GM19023 (cell line): Measurements from ENCODE around the gene UPK1A.
"Not testable (repeated sequence)": the region's sequence is repeated elsewhere in the genome, so short reads cannot be mapped to it uniquely, and the experiment has no call there.

Experiments used
- ATAC-seq: cut with Tn5 transposase; IDR thresholded peaks from one replicate; pipeline ENCODE4 v1.9.1; 2021; ENCODE audit warnings: mild to moderate bottlenecking, moderate library complexity; ENCODE audit not compliant: unreplicated experiment

The UPK1A gene

GRCh38 chr19:35716801-35717664 is 50.7 kb downstream of the UPK1A start:
- ATAC-seq = peak; percentile 62

DNA sequence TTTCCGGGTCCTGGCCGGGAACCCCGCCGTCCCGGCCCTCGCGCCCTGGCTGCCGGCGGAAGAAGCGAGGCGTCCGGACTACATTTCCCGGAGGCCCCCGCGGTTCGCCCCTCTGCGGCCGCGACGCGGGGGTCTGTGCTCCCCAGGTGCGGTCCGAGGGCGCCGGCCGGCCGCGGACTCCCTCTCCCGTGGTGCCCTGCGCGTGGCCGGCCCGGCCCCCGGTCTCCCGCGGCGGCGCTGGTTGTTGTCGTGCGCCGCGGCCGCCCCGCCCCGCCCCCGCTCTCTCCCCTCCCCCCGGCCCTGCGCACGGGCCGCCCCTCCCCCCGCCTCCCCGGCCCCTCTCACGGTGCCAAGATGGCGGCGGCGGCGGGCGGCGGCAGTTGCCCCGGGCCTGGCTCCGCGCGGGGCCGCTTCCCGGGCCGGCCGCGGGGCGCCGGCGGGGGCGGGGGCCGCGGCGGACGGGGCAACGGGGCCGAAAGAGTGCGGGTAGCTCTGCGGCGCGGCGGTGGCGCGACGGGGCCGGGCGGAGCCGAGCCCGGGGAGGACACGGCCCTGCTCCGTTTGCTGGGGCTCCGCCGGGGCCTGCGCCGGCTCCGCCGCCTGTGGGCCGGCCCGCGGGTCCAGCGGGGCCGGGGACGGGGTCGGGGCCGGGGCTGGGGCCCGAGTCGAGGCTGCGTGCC is 51.5 kb downstream of the UPK1A start, which contains the start of gene KMT2B:
KMT2B (plus strand) TSS at position 339 of the 680 bp plus-strand sequence; CDS start at position 355, 16 bp downstream.
- peak; percentile 49 for ATAC-seq

DNA sequence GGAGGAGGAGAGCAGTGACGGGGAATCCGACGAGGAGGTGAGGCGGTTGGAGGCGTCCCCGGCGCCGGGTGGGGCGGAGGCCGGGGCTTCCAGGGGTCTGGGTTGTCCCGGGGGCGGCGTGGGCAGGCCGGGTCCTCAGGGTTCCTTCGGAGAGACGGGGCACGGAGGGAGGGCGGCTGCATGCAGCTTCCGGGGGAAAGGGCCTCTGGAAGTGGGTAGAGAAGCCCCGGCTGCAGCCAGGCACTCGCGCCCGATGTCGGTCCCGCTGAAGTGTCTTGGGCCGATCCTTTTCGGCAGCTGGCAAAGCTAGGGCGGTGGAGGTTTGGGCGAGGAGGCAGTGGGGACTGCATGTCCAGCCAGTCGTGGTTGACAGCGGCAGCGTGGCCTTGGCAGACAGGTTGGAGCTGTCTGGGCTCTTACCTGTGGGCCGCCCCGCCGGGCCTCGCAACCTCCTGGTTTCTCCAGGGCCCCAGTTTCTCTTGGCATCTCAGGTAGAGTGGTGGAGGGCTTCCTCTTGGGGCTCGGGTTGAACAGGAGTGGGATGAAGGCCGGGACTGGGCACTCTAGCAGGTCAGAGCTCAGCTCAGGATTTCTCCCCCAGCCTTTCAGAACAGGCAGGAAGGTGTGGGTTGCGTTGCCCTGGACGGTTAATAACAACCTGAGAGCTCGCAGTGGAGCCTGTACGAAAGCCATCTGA is 52.2 kb downstream of the UPK1A start:
- ATAC-seq = no peak

DNA sequence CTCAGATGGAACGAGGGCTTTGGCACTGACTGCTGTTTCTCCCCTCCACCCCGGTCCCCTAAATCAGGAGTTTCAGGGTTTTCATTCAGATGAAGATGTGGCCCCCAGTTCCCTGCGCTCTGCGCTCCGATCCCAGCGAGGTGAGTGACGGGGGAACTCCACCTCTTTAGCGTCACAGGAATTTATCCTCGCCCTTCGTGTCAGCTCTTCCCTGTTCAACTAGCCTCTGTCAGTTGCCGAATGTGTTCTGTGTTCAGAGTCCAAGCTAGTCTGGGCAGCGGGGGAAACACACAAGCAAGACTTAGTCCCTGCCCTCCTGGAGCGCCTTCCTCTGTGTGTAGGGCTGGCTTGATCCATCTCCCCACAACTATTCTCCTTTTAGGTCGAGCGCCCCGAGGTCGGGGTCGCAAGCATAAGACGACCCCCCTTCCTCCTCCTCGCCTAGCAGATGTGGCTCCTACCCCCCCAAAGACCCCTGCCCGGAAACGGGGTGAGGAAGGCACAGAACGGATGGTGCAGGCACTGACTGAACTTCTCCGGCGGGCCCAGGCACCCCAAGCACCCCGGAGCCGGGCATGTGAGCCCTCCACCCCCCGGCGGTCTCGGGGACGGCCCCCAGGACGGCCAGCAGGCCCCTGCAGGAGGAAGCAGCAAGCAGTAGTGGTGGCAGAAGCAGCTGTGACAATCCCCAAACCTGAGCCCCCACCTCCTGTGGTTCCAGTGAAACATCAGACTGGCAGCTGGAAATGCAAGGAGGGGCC is 53.3 kb downstream of the UPK1A start:
- ATAC-seq = no peak

DNA sequence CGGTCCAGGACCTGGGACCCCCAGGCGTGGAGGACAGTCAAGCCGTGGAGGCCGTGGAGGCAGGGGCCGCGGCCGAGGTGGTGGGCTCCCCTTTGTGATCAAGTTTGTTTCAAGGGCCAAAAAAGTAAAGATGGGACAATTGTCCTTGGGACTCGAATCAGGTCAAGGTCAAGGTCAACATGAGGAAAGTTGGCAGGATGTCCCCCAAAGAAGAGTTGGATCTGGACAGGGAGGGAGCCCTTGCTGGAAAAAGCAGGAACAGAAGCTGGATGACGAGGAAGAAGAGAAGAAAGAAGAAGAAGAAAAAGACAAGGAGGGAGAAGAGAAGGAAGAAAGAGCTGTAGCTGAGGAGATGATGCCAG is 53.8 kb downstream of the UPK1A start:
- no peak for ATAC-seq

DNA sequence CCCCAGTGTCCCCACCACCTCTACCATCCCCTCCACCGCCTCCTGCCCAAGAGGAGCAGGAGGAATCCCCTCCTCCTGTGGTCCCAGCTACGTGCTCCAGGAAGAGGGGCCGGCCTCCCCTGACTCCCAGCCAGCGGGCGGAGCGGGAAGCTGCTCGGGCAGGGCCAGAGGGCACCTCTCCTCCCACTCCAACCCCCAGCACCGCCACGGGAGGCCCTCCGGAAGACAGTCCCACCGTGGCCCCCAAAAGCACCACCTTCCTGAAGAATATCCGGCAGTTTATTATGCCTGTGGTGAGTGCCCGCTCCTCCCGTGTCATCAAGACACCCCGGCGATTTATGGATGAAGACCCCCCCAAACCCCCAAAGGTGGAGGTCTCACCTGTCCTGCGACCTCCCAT is 54.3 kb downstream of the UPK1A start:
- ATAC-seq = no peak

- no peak for ATAC-seq
Measured at GRCh38 chr19:35721374-35721773, 55.1 kb downstream of the UPK1A start.

GRCh38 chr19:35722461-35722860 is 56.1 kb downstream of the UPK1A start:
- ATAC-seq = no peak

DNA sequence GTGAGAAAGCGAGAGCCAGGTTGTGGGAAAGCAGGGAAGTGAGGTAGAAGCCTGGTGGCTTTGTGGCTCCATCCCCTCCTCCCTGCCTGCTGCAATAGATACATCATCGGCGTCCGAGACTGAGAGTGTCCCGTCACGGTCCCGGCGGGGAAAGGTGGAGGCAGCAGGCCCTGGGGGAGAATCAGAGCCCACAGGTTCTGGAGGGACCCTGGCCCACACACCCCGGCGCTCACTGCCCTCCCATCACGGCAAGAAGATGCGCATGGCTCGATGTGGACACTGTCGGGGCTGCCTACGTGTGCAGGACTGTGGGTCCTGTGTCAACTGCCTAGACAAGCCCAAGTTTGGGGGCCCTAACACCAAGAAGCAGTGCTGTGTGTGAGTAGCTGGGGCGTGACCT is 56.6 kb downstream of the UPK1A start:
- ATAC-seq = no peak

DNA sequence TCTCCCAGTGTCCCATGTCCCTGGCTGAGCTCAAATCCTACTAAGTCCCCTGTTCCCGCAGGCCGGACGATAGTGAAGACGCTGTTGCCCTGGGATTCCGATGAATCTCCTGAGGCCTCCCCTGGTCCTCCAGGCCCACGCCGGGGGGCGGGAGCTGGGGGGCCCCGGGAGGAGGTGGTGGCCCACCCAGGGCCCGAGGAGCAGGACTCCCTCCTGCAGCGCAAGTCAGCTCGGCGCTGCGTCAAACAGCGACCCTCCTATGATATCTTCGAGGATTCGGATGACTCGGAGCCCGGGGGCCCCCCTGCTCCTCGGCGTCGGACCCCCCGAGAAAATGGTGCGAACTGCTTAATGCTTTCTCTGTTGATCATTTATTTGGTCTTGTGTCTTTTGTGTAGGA is 57.4 kb downstream of the UPK1A start:
- ATAC-seq = no peak

GRCh38 chr19:35724132-35724531 is 57.8 kb downstream of the UPK1A start:
- ATAC-seq = not testable (repeated sequence)

DNA sequence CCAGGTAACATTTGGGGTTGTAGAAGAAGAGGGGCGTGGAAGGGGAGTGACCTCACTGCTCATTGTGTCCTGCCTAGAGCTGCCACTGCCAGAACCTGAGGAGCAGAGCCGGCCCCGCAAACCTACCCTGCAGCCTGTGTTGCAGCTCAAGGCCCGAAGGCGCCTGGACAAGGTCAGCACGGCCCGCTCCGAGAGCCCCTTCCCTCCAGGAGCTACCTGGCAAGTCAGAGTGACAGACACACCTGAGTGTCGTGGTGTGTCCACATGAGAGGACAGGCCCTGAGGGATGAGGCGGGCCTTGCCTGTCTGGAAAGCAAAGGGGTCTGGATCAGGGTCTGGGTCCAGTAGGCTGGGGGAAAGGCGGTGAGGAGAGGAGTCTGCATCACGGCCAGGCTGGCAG is 58.2 kb downstream of the UPK1A start:
- ATAC-seq = no peak

- ATAC-seq = no peak
Measured at GRCh38 chr19:35725216-35725861, 59.0 kb downstream of the UPK1A start.

- ATAC-seq = no peak
Measured at GRCh38 chr19:35727053-35727955, 61.0 kb downstream of the UPK1A start.
